ENCODE data around the gene CDH4.

The CDH4 gene

GRCh38 chr20:61879303-61879620, 627.2 kb downstream of the CDH4 start:
- DNase-seq = no peak

GRCh38 chr20:61879694-61880093, 627.6 kb downstream of the CDH4 start:
- no peak for DNase-seq

- no peak for DNase-seq
These were observed 628.6 kb downstream of the CDH4 start for GRCh38 chr20:61880706-61881105.

- no peak for DNase-seq
These were observed 629.4 kb downstream of the CDH4 start for GRCh38 chr20:61881416-61881815.

GRCh38 chr20:61881861-61882260, 629.8 kb downstream of the CDH4 start:
- DNase-seq = no peak

- DNase-seq = no peak
These were observed 630.9 kb downstream of the CDH4 start for GRCh38 chr20:61882716-61883615.

- DNase-seq = no peak
These were observed 631.9 kb downstream of the CDH4 start for GRCh38 chr20:61883857-61884393.

GRCh38 chr20:61884571-61885389, 632.7 kb downstream of the CDH4 start:
- no peak for DNase-seq

GRCh38 chr20:61885759-61886715, 634.0 kb downstream of the CDH4 start:
- no peak for DNase-seq

- DNase-seq = peak; percentile 38
These were observed 634.9 kb downstream of the CDH4 start for GRCh38 chr20:61886721-61887595.

GRCh38 chr20:61887596-61888093, 635.6 kb downstream of the CDH4 start:
- no peak for DNase-seq

GRCh38 chr20:61888101-61888865, 636.2 kb downstream of the CDH4 start:
- no peak for DNase-seq

GRCh38 chr20:61889659-61890058, 637.6 kb downstream of the CDH4 start:
- DNase-seq = no peak

GRCh38 chr20:61890210-61890609, 638.1 kb downstream of the CDH4 start:
- no peak for DNase-seq

- no peak for DNase-seq
These were observed 639.4 kb downstream of the CDH4 start for GRCh38 chr20:61891476-61891875.

- no peak for DNase-seq
These were observed 640.0 kb downstream of the CDH4 start for GRCh38 chr20:61891916-61892649.

- DNase-seq = no peak
These were observed 643.0 kb downstream of the CDH4 start for GRCh38 chr20:61895016-61895415.

GRCh38 chr20:61895686-61896057, 643.6 kb downstream of the CDH4 start:
- DNase-seq = no peak

- peak; percentile 50 for DNase-seq
These were observed 644.2 kb downstream of the CDH4 start for GRCh38 chr20:61896058-61896961.

Measured in NCI-H2171 treated with DMSO at 0.1 percent for 48 hours (cell line).